ENCODE results near the gene KLHDC7B.

Gene KLHDC7B

DNA sequence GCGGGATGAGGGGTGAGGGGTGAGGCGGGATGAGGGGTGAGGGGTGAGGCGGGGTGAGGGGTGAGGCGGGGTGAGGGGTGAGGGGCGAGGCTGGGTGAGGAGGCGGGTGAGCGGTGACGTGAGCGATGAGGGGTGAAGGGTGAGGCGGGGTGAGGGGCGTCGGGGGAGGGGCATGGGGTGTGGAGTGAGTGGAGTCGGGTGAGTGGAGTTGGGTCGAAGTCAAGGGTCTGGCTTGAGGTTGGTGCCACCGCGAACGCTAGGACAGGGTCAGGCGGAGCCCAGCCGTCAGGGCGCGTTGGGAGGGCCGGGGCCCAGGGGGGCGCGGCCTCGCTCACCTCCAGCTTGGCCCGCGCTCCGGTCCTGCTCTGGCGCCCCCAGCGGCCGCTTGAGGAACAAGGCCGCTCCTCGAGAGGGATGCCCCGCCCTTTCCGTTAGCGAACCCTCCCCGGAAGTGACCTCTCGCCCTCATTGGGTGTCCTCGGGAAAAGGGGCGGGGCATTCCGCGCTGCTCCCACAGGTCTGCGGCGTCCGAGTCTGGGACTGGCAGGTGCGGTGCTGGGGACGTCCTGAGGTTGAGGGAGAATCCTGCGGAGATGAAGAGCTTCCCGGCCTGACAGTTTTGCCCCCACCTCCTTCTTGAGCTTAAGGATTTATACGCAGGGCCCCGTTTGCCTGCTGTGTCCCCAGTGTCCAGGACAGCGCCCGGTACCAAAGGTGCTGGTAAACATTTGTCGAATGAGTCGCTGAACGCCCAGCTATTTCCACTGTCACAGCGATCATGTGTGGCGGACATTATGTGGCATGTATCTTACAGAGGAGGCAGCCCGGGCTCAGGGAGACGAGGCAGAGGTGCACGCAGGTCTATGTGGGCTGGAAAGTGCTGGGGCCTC is 17.1 kb downstream of the KLHDC7B start, which contains the start of gene SYCE3:
TSS of gene SYCE3 (minus strand) at position 397 of the 890 bp plus-strand sequence. CDS start 6,514 bp downstream, outside the sequence.
- H3K4me1 ChIP-seq (ENCODE audit: control insufficient read depth in 2 of 2, insufficient read depth in 2 of 2, low read length in 2 of 2), result peaks cover 8 to 15% of the 10 kb centered on the region in 2 donors
- peak within 1 kb of the TSS; percentile 89 to 95 for H3K27ac ChIP-seq (ENCODE audit: low read depth in 2 of 2, low read length in 2 of 2)
- H3K9me3 ChIP-seq (ENCODE audit: control insufficient read depth in 2 of 2, low read length in 2 of 2), result no peaks in the 10 kb centered on the region
- peak within 1 kb of the TSS; percentile 73 to 93 for H3K4me3 ChIP-seq (ENCODE audit: low read length in 2 of 2)
- no peaks in the 10 kb centered on the region for H3K36me3 ChIP-seq (ENCODE audit: control insufficient read depth in 2 of 2, insufficient read depth in 2 of 2, low read length in 2 of 2)
- no peaks in the 10 kb centered on the region for H3K27me3 ChIP-seq (ENCODE audit: control insufficient read depth in 2 of 2, insufficient read depth in 2 of 2, low read length in 2 of 2)
- H3K9ac ChIP-seq (ENCODE audit: low read depth in 1 of 2, low read length in 2 of 2), result peak within 1 kb of the TSS; percentile 84 to 93

DNA sequence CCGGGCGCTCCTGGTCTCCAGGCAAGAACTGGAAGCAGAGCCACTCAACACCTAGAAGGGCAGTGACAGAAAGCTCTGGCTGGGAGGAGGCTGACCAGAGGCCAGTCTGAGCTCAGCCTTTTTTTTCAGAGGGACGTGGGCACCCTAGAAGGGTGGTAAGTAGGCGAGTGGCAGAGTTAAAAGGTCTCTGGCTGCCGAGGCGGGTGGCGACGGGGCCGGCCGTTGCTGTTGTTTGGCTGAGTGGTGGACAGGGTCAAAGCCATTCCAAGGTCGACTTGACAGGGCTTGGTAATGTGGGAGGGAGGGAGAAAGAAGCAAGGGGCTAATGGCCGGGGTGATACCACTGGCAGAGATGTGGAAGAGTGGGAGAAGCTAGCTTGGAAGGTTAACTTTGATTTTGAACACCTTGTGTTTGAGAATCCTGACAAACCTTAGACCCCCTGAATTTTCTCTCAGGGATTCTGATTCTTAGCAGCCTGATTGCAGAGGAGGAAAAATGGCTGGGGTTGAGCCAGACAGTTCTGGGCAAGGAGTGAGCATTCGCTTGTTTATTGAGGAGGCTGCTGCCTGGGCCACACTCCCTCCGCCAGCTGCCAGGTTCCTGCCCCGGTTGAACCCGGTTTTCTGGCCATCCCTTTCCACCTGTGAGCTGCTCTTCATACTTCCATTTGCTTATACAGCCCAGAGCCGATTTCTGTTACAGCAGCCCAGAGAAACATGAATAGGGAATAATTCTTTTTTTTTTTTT is 17.9 kb downstream of the KLHDC7B start:
- Histone ChIP-seq H3K27me3 (ENCODE audit: control insufficient read depth in 2 of 2, insufficient read depth in 2 of 2, low read length in 2 of 2) (no peaks in the 10 kb centered on the region), H3K27ac (ENCODE audit: low read depth in 2 of 2, low read length in 2 of 2) (peak overlapping the region; percentile 89 to 95), H3K36me3 (ENCODE audit: control insufficient read depth in 2 of 2, insufficient read depth in 2 of 2, low read length in 2 of 2) (peaks cover 0 to under 1% of the 10 kb centered on the region in 2 donors)

DNA sequence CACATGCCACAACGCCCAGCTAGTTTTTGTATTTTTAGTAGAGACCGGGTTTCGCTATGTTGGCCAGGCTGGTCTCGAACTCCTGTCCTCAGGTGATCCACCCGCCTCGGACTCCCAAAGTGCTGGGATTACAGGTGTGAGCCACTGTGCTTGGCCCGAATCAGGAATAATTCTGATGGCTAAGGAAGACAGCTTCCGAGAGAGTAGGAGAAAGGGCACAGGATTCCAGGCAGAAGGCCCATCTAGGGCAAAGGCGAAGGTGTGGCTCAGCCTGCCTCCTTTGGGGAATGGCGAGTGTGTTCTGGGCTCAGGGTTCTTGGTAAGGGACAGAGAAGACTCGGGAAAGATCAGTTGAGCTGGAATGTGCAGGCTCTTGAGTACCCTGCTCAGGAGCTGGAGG is 18.6 kb downstream of the KLHDC7B start:
- H3K27ac ChIP-seq (ENCODE audit: low read depth in 2 of 2, low read length in 2 of 2), result peak overlapping the region; percentile 89 to 95

More for the DNA sequence above, 17.9 kb downstream of the KLHDC7B start:
- Histone ChIP-seq H3K9ac (ENCODE audit: low read depth in 1 of 2, low read length in 2 of 2) (peak overlapping the region; percentile 84 to 93), H3K4me3 (ENCODE audit: low read length in 2 of 2) (peak overlapping the region; percentile 73 to 93), H3K4me1 (ENCODE audit: control insufficient read depth in 2 of 2, insufficient read depth in 2 of 2, low read length in 2 of 2) (peaks cover 9 to 17% of the 10 kb centered on the region in 2 donors), H3K9me3 (ENCODE audit: control insufficient read depth in 2 of 2, low read length in 2 of 2) (no peaks in the 10 kb centered on the region)

GRCh38 chr22:50567721-50568252 is 22.1 kb downstream of the KLHDC7B start:
- Histone ChIP-seq H3K27me3 (ENCODE audit: control insufficient read depth in 2 of 2, insufficient read depth in 2 of 2, low read length in 2 of 2) (no peaks in the 10 kb centered on the region), H3K9ac (ENCODE audit: low read depth in 1 of 2, low read length in 2 of 2) (no peak overlapping the region), H3K36me3 (ENCODE audit: control insufficient read depth in 2 of 2, insufficient read depth in 2 of 2, low read length in 2 of 2) (peaks cover 9 to 17% of the 10 kb centered on the region in 2 donors), H3K9me3 (ENCODE audit: control insufficient read depth in 2 of 2, low read length in 2 of 2) (no peaks in the 10 kb centered on the region), H3K27ac (ENCODE audit: low read depth in 2 of 2, low read length in 2 of 2) (no peak overlapping the region), H3K4me1 (ENCODE audit: control insufficient read depth in 2 of 2, insufficient read depth in 2 of 2, low read length in 2 of 2) (peaks cover 23 to 27% of the 10 kb centered on the region in 2 donors), H3K4me3 (ENCODE audit: low read length in 2 of 2) (no peak overlapping the region)

More for the DNA sequence above, 18.6 kb downstream of the KLHDC7B start:
- H3K36me3 ChIP-seq (ENCODE audit: control insufficient read depth in 2 of 2, insufficient read depth in 2 of 2, low read length in 2 of 2), result peaks cover 0 to 2% of the 10 kb centered on the region in 2 donors
- no peaks in the 10 kb centered on the region for H3K27me3 ChIP-seq (ENCODE audit: control insufficient read depth in 2 of 2, insufficient read depth in 2 of 2, low read length in 2 of 2)
- peak overlapping the region; percentile 7 to 47 for H3K9ac ChIP-seq (ENCODE audit: low read depth in 1 of 2, low read length in 2 of 2)
- no peaks in the 10 kb centered on the region for H3K9me3 ChIP-seq (ENCODE audit: control insufficient read depth in 2 of 2, low read length in 2 of 2)
- H3K4me3 ChIP-seq (ENCODE audit: low read length in 2 of 2), result peak overlapping the region; percentile 20 to 93
- peaks cover 16 to 24% of the 10 kb centered on the region in 2 donors for H3K4me1 ChIP-seq (ENCODE audit: control insufficient read depth in 2 of 2, insufficient read depth in 2 of 2, low read length in 2 of 2)

GRCh38 chr22:50568626-50569025 is 22.9 kb downstream of the KLHDC7B start:
- Histone ChIP-seq H3K27me3 (ENCODE audit: control insufficient read depth in 2 of 2, insufficient read depth in 2 of 2, low read length in 2 of 2) (no peaks in the 10 kb centered on the region), H3K9me3 (ENCODE audit: control insufficient read depth in 2 of 2, low read length in 2 of 2) (no peaks in the 10 kb centered on the region), H3K27ac (ENCODE audit: low read depth in 2 of 2, low read length in 2 of 2) (peak overlapping the region; percentile 52 to 61), H3K4me3 (ENCODE audit: low read length in 2 of 2) (no peak overlapping the region), H3K36me3 (ENCODE audit: control insufficient read depth in 2 of 2, insufficient read depth in 2 of 2, low read length in 2 of 2) (peaks cover 9 to 17% of the 10 kb centered on the region in 2 donors), H3K9ac (ENCODE audit: low read depth in 1 of 2, low read length in 2 of 2) (no peak overlapping the region), H3K4me1 (ENCODE audit: control insufficient read depth in 2 of 2, insufficient read depth in 2 of 2, low read length in 2 of 2) (peaks cover 19 to 23% of the 10 kb centered on the region in 2 donors)

GRCh38 chr22:50569041-50569459 is 23.4 kb downstream of the KLHDC7B start:
- Histone ChIP-seq H3K9ac (ENCODE audit: low read depth in 1 of 2, low read length in 2 of 2) (no peak overlapping the region), H3K4me1 (ENCODE audit: control insufficient read depth in 2 of 2, insufficient read depth in 2 of 2, low read length in 2 of 2) (peaks cover 15 to 20% of the 10 kb centered on the region in 2 donors), H3K4me3 (ENCODE audit: low read length in 2 of 2) (no peak overlapping the region), H3K27ac (ENCODE audit: low read depth in 2 of 2, low read length in 2 of 2) (peak overlapping the region; percentile 61 to 62), H3K27me3 (ENCODE audit: control insufficient read depth in 2 of 2, insufficient read depth in 2 of 2, low read length in 2 of 2) (no peaks in the 10 kb centered on the region), H3K9me3 (ENCODE audit: control insufficient read depth in 2 of 2, low read length in 2 of 2) (no peaks in the 10 kb centered on the region), H3K36me3 (ENCODE audit: control insufficient read depth in 2 of 2, insufficient read depth in 2 of 2, low read length in 2 of 2) (peaks cover 9 to 17% of the 10 kb centered on the region in 2 donors)

- Histone ChIP-seq H3K9ac (ENCODE audit: low read depth in 1 of 2, low read length in 2 of 2) (no peak overlapping the region), H3K27me3 (ENCODE audit: control insufficient read depth in 2 of 2, insufficient read depth in 2 of 2, low read length in 2 of 2) (no peaks in the 10 kb centered on the region), H3K4me3 (ENCODE audit: low read length in 2 of 2) (no peak overlapping the region), H3K27ac (ENCODE audit: low read depth in 2 of 2, low read length in 2 of 2) (no peak overlapping the region), H3K9me3 (ENCODE audit: control insufficient read depth in 2 of 2, low read length in 2 of 2) (no peaks in the 10 kb centered on the region), H3K4me1 (ENCODE audit: control insufficient read depth in 2 of 2, insufficient read depth in 2 of 2, low read length in 2 of 2) (peaks cover 12 to 15% of the 10 kb centered on the region in 2 donors), H3K36me3 (ENCODE audit: control insufficient read depth in 2 of 2, insufficient read depth in 2 of 2, low read length in 2 of 2) (peaks cover 11 to 17% of the 10 kb centered on the region in 2 donors)
Measured at GRCh38 chr22:50569896-50570535, 24.3 kb downstream of the KLHDC7B start.

GRCh38 chr22:50570861-50571260 is 25.2 kb downstream of the KLHDC7B start:
- Histone ChIP-seq H3K27me3 (ENCODE audit: control insufficient read depth in 2 of 2, insufficient read depth in 2 of 2, low read length in 2 of 2) (no peaks in the 10 kb centered on the region), H3K27ac (ENCODE audit: low read depth in 2 of 2, low read length in 2 of 2) (no peak overlapping the region), H3K36me3 (ENCODE audit: control insufficient read depth in 2 of 2, insufficient read depth in 2 of 2, low read length in 2 of 2) (peaks cover 11 to 17% of the 10 kb centered on the region in 2 donors), H3K4me1 (ENCODE audit: control insufficient read depth in 2 of 2, insufficient read depth in 2 of 2, low read length in 2 of 2) (peaks cover 12 to 15% of the 10 kb centered on the region in 2 donors), H3K4me3 (ENCODE audit: low read length in 2 of 2) (no peak overlapping the region), H3K9me3 (ENCODE audit: control insufficient read depth in 2 of 2, low read length in 2 of 2) (no peaks in the 10 kb centered on the region), H3K9ac (ENCODE audit: low read depth in 1 of 2, low read length in 2 of 2) (no peak overlapping the region)

DNA sequence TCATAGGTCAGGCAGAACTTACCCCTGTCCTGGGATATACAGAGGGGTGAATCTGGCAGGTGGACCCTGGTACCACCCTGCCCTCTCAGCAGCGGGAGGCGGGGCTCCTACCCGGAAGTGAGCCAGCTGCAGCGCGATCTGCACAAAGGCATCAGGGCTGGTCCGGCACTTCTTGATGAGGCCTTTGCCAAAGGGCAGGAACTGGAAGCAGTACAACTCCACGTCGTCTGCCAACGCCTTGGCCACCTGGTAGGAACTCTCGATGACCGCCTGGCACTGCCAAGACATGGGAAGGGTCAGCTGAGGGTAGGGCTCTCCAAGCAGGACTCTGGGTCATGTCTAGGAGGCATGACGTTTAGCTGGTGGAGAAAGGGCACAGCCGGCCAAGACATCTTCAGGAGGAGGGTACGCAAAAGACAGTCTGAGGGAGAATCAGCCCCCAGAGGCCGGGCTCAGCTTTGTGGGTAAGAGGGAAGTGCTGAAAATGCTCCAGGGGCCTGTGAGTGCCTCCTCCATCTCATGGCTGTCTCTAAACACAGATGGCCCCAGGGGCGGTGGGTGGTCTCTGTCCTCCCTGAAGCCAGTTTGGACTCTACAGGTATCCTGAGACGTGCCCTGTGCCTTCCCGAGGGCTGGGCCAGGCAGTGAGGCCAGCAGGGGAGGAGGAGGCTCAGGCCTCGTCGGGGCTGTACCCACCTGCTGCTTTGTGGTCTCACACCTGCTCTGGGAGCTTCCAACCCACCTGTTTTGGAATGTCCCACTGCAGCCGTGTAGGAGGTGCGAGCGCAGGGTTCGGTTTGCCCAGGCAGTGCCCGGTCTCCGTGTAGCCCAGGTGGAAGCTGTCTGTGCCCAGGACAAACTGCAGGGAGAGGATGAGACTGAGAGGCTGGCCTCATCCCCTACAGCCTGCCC is 25.8 kb downstream of the KLHDC7B start:
- Histone ChIP-seq H3K27me3 (ENCODE audit: control insufficient read depth in 2 of 2, insufficient read depth in 2 of 2, low read length in 2 of 2) (no peaks in the 10 kb centered on the region), H3K4me3 (ENCODE audit: low read length in 2 of 2) (no peak overlapping the region), H3K27ac (ENCODE audit: low read depth in 2 of 2, low read length in 2 of 2) (no peak overlapping the region), H3K4me1 (ENCODE audit: control insufficient read depth in 2 of 2, insufficient read depth in 2 of 2, low read length in 2 of 2) (peaks cover 12 to 15% of the 10 kb centered on the region in 2 donors), H3K9ac (ENCODE audit: low read depth in 1 of 2, low read length in 2 of 2) (no peak overlapping the region), H3K36me3 (ENCODE audit: control insufficient read depth in 2 of 2, insufficient read depth in 2 of 2, low read length in 2 of 2) (peaks cover 11 to 17% of the 10 kb centered on the region in 2 donors), H3K9me3 (ENCODE audit: control insufficient read depth in 2 of 2, low read length in 2 of 2) (no peaks in the 10 kb centered on the region)
